ENCODE results near the gene KLF4. TPM values are rescaled to one million over a fixed set of nuclear protein-coding genes. Genes with fewer than 3 reads are reported as not detected.

The KLF4 gene
- total RNA-seq, 4 donors from 2014 or later = 43.6 to 72.0 (median 52.3) TPM

DNA sequence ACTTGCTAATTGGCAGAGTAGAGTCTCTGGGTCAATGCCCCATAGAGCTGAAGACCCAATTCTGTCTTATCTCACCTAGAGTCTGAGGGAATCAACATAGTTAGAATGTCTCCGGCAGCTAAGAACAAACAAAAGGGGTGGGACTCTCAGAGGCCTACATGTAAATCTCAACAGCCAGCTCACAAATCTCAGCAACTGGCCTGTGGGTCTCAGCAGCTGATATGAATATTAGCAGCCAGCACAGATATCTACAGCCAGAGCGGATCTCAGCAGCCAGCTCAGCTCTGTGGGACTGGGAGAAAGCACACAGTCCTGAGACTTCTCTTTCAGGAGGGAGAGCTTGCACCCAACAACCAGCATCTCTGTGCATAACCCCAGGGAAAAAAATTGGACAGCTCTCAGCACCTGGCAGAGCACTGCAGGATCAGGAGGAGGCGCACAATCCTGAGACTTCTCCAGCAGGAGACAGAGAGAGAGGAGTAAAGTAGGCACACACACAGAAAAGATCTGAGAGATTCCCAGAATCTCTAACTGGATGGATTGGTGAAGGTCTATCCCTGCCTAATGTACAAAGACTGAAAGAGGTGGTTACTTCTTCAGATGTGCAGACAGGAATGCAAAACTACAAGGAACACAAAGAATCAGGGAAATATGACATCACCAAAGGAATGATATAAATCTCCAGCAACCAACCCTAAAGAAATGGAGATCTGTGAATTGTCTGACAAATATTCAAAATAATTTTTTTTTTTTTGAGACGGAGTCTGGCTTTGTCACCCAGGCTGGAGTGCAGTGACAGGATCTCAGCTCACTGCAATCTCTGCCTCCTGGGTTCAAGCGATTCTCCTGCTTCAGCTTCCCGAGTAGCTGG is 29.2 kb downstream of the KLF4 start:
- Histone ChIP-seq H3K4me1 (peaks cover 0 to 8% (median 5%) of the 10 kb centered on the region in 3 donors), H3K27ac (no peak overlapping the region), H3K4me3 (no peak overlapping the region), H3K27me3 (peaks cover 11% of the 10 kb centered on the region), H3K36me3 (no peaks in the 10 kb centered on the region), H3K9me3 (peaks cover 0 to 15% (median 0%) of the 10 kb centered on the region in 3 donors)
- no peak for TF ChIP-seq EP300 (IDR thresholded peaks at IDR 0.05)
- no peak for TF ChIP-seq POLR2AphosphoS5 (IDR thresholded peaks at IDR 0.05)
- TF ChIP-seq POLR2A (IDR thresholded peaks at IDR 0.05) = no peak
- TF ChIP-seq, protein P1, sequence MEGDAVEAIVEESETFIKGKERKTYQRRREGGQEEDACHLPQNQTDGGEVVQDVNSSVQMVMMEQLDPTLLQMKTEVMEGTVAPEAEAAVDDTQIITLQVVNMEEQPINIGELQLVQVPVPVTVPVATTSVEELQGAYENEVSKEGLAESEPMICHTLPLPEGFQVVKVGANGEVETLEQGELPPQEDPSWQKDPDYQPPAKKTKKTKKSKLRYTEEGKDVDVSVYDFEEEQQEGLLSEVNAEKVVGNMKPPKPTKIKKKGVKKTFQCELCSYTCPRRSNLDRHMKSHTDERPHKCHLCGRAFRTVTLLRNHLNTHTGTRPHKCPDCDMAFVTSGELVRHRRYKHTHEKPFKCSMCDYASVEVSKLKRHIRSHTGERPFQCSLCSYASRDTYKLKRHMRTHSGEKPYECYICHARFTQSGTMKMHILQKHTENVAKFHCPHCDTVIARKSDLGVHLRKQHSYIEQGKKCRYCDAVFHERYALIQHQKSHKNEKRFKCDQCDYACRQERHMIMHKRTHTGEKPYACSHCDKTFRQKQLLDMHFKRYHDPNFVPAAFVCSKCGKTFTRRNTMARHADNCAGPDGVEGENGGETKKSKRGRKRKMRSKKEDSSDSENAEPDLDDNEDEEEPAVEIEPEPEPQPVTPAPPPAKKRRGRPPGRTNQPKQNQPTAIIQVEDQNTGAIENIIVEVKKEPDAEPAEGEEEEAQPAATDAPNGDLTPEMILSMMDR (IDR thresholded peaks at IDR 0.05) = no peak
- 70 to 95% methylated on average over 4 to 5 of the region's 6 CpGs for WGBS, 2 donors (ENCODE audit: low coverage in 1 of 2)
- no peak for ATAC-seq

DNA sequence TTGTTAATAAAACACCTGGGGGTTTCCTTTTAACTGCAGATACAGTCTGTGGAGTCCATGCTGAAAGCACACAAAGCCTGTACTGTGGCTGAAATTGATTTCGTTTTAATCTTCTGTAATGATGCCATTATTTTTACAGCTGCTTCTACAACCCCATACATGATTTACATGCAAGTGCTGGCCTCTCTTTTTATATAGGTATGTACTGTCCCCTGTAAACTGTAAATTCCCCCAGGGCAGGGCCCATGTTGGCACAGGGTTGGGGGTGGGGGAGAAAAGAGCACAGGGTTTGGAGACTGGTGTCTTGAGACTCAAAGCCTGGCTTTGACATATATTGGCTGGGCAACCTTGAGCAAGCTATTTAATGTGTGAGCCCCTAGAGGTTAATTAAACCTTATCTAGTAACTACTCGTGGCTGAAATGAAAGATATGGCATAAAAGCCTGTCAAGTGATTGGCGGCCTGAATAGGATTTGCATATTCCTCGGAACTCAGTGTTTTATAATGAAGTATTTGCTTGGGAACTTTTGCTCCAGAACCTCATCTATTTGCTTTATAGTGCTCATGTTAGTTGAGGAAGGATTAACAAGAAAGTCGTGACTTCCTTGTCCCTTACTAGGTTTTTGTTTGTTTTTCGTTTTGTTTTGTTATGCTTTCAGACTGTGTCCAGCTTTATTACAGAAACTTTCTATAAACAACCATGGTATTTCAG is 34.0 kb downstream of the KLF4 start:
- TF ChIP-seq, protein P1 (IDR thresholded peaks at IDR 0.05) = no peak
- TF ChIP-seq EP300 (IDR thresholded peaks at IDR 0.05) = no peak
- no peak for TF ChIP-seq POLR2A (IDR thresholded peaks at IDR 0.05)
- TF ChIP-seq POLR2AphosphoS5 (IDR thresholded peaks at IDR 0.05) = no peak
- Histone ChIP-seq H3K4me1 (no peaks in the 10 kb centered on the region), H3K27me3 (peaks cover 7% of the 10 kb centered on the region), H3K4me3 (no peak overlapping the region), H3K36me3 (no peaks in the 10 kb centered on the region), H3K27ac (no peak overlapping the region), H3K9me3 (peaks cover 0 to 8% (median 0%) of the 10 kb centered on the region in 3 donors)
- WGBS, 2 donors (ENCODE audit: low coverage in 1 of 2) = 57 to 58% methylated on average over 6 of the region's 6 CpGs
- ATAC-seq = no peak

DNA sequence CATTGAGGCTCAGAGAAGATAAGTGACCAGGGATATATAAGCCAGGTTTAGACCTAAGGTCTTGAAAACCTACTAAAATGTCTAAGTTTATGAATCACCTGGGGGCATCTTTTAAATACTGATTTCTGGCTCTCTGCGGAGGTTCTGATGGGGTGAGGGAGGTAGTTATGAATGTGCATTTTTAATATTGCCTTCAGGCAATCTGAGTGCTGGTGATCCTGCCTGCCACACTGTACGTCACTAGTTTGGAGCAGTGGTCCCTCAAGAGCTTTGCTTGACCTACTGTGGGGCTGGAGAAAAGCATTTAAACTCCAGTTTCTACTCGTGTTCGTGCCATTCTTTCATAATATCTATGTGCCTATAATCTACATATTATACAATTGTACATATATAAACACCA is 36.1 kb downstream of the KLF4 start:
- no peak for ATAC-seq
- Histone ChIP-seq H3K4me1 (no peaks in the 10 kb centered on the region), H3K36me3 (no peaks in the 10 kb centered on the region), H3K27ac (no peak overlapping the region), H3K9me3 (no peaks in the 10 kb centered on the region), H3K4me3 (no peak overlapping the region), H3K27me3 (no peaks in the 10 kb centered on the region)
- 72 to 85% methylated on average over 4 of the region's 4 CpGs for WGBS, 2 donors (ENCODE audit: low coverage in 1 of 2)
- no peak for TF ChIP-seq POLR2AphosphoS5 (IDR thresholded peaks at IDR 0.05)
- no peak for TF ChIP-seq EP300 (IDR thresholded peaks at IDR 0.05)
- TF ChIP-seq, protein P1 (IDR thresholded peaks at IDR 0.05) = no peak
- no peak for TF ChIP-seq POLR2A (IDR thresholded peaks at IDR 0.05)

DNA sequence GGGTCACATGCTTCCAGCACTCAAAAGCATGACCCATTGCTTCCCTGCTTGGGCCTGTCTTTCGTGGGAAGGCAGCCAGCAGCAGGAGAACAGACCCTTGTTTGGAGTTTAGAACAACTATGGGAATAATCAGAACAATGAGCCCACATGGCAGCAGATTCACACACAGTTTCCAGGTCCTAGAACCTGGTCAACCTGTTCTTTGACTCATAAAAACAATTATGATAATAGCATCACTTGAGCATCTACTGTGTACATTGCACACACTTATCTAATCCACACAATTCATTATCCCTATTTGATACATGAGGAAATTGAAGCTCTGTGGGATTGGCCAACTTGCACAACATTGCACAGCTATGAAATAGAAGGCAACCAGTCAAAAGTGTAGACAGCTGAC is 41.7 kb downstream of the KLF4 start:
- no peaks in the 10 kb centered on the region for H3K36me3 ChIP-seq
- no peak for TF ChIP-seq EP300 (IDR thresholded peaks at IDR 0.05)
- no peak for TF ChIP-seq POLR2A (IDR thresholded peaks at IDR 0.05)
- TF ChIP-seq POLR2AphosphoS5 (IDR thresholded peaks at IDR 0.05) = no peak
- TF ChIP-seq, protein P1 (IDR thresholded peaks at IDR 0.05) = no peak
- WGBS, 2 donors (ENCODE audit: low coverage in 1 of 2) = 80% methylated on average over 1 of the region's 1 CpG; no CpG with 5 or more reads in 1 of the 2 donors
- H3K27ac ChIP-seq = no peak overlapping the region
- H3K4me3 ChIP-seq = no peak overlapping the region
- no peaks in the 10 kb centered on the region for H3K4me1 ChIP-seq
- no peaks in the 10 kb centered on the region for H3K9me3 ChIP-seq
- ATAC-seq = no peak
- no peaks in the 10 kb centered on the region for H3K27me3 ChIP-seq

All from gastroesophageal sphincter (tissue), 4 donors.